Measurements from ENCODE around the gene ENTPD8.
"Not testable (repeated sequence)": the region's sequence is repeated elsewhere in the genome, so short reads cannot be mapped to it uniquely, and the experiment has no call there.

The ENTPD8 gene

GRCh38 chr9:137411260-137411644 is 29.9 kb downstream of the ENTPD8 start:
- H3K4me1 ChIP-seq (ENCODE audit: insufficient read depth, low read length): peaks cover 5% of the 10 kb centered on the region; the same call in 1 of the 2 replicates

GRCh38 chr9:137410891-137411249 is 30.3 kb downstream of the ENTPD8 start:
- Histone ChIP-seq H3K4me1 (ENCODE audit: insufficient read depth, low read length) (peaks cover 5% of the 10 kb centered on the region; the same call in 1 of the 2 replicates), H3K9me3 (ENCODE audit: control insufficient read depth, insufficient read depth, low read length) (no peaks in the 10 kb centered on the region), H3K9ac (ENCODE audit: low read depth, low read length) (no peak overlapping the region), H3K36me3 (ENCODE audit: insufficient read depth, low read length) (no peaks in the 10 kb centered on the region)

More at GRCh38 chr9:137411260-137411644, 29.9 kb downstream of the ENTPD8 start:
- H3K9me3 ChIP-seq (ENCODE audit: control insufficient read depth, insufficient read depth, low read length): no peaks in the 10 kb centered on the region
- no peaks in the 10 kb centered on the region for H3K36me3 ChIP-seq (ENCODE audit: insufficient read depth, low read length)
- H3K9ac ChIP-seq (ENCODE audit: low read depth, low read length): no peak overlapping the region; the same call in 1 of the 2 replicates

DNA sequence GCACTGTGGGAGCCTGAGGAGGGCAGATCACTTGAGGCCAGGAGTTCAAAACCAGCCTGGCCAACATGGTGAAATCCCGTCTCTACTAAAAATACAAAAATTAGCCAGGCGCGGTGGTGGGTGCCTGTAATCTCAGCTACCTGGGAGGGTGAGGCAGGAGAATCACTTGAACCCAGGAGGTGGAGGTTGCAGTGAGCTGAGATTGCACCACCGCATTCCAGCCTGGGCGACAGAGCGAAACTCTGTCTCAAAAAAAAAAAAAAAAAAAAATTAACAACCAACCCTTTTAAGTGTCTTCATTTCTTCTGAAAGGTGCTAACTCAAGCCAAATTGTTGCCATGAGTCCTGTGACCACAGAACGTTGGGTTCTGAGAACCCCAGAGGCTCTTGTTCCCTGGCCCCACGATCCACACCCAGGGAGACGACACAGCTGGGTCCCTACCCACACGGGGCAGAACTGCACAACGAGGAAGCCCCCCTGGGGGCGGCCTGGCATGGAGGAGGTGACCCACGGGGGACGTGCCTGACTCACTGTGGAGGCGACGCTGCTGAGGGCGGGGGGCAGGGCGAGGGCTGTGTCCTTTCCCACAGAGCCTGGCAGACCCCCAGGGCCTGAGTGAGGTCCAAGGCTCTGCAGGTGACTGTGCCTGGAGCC is 30.8 kb downstream of the ENTPD8 start:
- not testable (repeated sequence) for H3K36me3 ChIP-seq (ENCODE audit: insufficient read depth, low read length); H3K9me3 ChIP-seq (ENCODE audit: control insufficient read depth, insufficient read depth, low read length); H3K9ac ChIP-seq (ENCODE audit: low read depth, low read length); H3K4me1 ChIP-seq (ENCODE audit: insufficient read depth, low read length)

DNA sequence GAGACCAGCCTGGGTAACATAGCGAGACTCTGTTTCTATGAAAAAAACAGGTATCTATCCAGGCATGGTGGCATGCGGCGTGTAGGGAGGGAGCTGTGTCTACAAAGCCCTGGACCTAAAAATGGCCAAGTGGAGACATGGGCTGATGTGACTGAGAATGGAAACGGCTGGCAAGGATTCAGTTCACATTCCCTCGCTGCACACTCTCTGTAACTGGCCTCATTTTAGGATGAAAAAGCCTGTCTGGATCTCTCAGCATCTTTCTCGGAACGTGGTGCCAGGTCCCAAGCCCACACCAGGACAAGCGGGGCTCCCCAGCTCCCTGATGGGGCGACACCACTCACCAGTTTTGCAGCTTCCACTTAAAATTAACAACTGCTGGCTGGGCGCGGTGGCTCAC is 31.6 kb downstream of the ENTPD8 start:
- H3K4me1 ChIP-seq (ENCODE audit: insufficient read depth, low read length): peaks cover 5% of the 10 kb centered on the region; the same call in 1 of the 2 replicates
- no peaks in the 10 kb centered on the region for H3K9me3 ChIP-seq (ENCODE audit: control insufficient read depth, insufficient read depth, low read length)
- no peaks in the 10 kb centered on the region for H3K36me3 ChIP-seq (ENCODE audit: insufficient read depth, low read length)
- H3K9ac ChIP-seq (ENCODE audit: low read depth, low read length): no peak overlapping the region

GRCh38 chr9:137408651-137409405 is 32.3 kb downstream of the ENTPD8 start:
- Histone ChIP-seq H3K9me3 (ENCODE audit: control insufficient read depth, insufficient read depth, low read length) (no peaks in the 10 kb centered on the region), H3K4me1 (ENCODE audit: insufficient read depth, low read length) (peaks cover 5% of the 10 kb centered on the region; the same call in 1 of the 2 replicates), H3K9ac (ENCODE audit: low read depth, low read length) (no peak overlapping the region), H3K36me3 (ENCODE audit: insufficient read depth, low read length) (no peaks in the 10 kb centered on the region)

GRCh38 chr9:137407590-137408300 is 33.4 kb downstream of the ENTPD8 start:
- Histone ChIP-seq H3K4me1 (ENCODE audit: insufficient read depth, low read length) (peaks cover 5% of the 10 kb centered on the region; the same call in 1 of the 2 replicates), H3K36me3 (ENCODE audit: insufficient read depth, low read length) (no peaks in the 10 kb centered on the region), H3K9ac (ENCODE audit: low read depth, low read length) (no peak overlapping the region; the same call in 1 of the 2 replicates), H3K9me3 (ENCODE audit: control insufficient read depth, insufficient read depth, low read length) (no peaks in the 10 kb centered on the region)

GRCh38 chr9:137406876-137407589 is 34.1 kb downstream of the ENTPD8 start:
- H3K36me3 ChIP-seq (ENCODE audit: insufficient read depth, low read length): no peaks in the 10 kb centered on the region
- peak overlapping the region; percentile 38; the same call in 1 of the 2 replicates for H3K9ac ChIP-seq (ENCODE audit: low read depth, low read length)
- peaks cover 4% of the 10 kb centered on the region; the same call in 1 of the 2 replicates for H3K4me1 ChIP-seq (ENCODE audit: insufficient read depth, low read length)

GRCh38 chr9:137406085-137406760 is 34.9 kb downstream of the ENTPD8 start:
- Histone ChIP-seq H3K9ac (ENCODE audit: low read depth, low read length) (no peak overlapping the region; the same call in 1 of the 2 replicates), H3K9me3 (ENCODE audit: control insufficient read depth, insufficient read depth, low read length) (no peaks in the 10 kb centered on the region), H3K4me1 (ENCODE audit: insufficient read depth, low read length) (no peaks in the 10 kb centered on the region; the same call in 1 of the 2 replicates), H3K36me3 (ENCODE audit: insufficient read depth, low read length) (no peaks in the 10 kb centered on the region)

More at GRCh38 chr9:137406876-137407589, 34.1 kb downstream of the ENTPD8 start:
- H3K9me3 ChIP-seq (ENCODE audit: control insufficient read depth, insufficient read depth, low read length): no peaks in the 10 kb centered on the region

DNA sequence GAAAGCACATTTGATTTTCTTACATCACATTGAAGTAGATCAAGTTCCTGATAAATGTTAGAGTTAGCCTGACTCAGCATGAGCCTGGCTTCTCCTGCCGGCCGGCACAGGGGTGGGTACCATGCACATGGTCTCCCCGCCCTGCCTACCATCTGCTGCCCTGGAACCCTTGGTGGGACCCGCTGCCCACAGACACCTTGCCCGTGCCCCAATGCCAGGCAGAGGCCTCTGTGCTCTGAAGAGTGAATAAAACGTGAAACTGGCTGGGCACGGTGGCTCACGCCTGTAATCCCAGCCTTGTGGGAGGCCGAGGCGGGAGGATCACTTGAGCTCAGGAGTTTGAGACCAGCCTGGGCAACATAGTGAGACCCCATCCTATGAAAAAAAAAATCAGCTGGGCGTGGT is 35.5 kb downstream of the ENTPD8 start:
- H3K4me1 ChIP-seq (ENCODE audit: insufficient read depth, low read length): no peaks in the 10 kb centered on the region; the same call in 1 of the 2 replicates

DNA sequence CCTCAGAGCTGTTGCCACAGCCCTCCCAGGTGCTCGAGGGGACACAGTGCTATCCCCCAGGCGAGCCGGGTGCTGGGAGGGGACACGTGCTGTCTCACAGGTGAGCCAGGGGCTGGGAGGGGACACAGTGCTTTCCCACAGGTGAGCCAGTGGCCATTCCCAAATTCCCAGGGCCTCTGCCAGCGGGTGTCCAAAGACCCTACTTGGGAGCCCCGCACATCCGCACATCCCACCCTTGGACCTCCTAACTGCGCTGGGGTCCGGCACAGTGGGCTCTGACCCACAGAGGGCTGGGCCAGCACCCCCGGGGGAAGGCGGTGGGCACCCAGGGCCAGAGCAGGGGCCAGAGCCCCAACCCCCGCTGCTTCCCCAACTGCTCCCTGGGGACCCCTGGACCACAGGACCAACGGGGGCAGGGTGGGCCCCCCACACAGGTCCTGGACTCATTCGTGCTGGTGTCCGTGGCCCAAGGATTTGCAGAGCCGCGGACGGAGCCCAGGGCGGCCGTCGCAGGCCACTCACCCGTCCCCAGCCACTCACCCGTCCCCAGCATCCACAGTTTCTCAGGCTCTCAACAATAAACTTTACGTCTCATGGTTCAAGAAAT is 36.1 kb downstream of the ENTPD8 start:
- no peaks in the 10 kb centered on the region for H3K36me3 ChIP-seq (ENCODE audit: insufficient read depth, low read length)
- no peaks in the 10 kb centered on the region for H3K4me1 ChIP-seq (ENCODE audit: insufficient read depth, low read length)
- no peak overlapping the region for H3K9ac ChIP-seq (ENCODE audit: low read depth, low read length)
- H3K9me3 ChIP-seq (ENCODE audit: control insufficient read depth, insufficient read depth, low read length): no peaks in the 10 kb centered on the region

More for the DNA sequence above, 35.5 kb downstream of the ENTPD8 start:
- no peaks in the 10 kb centered on the region for H3K9me3 ChIP-seq (ENCODE audit: control insufficient read depth, insufficient read depth, low read length)
- no peak overlapping the region for H3K9ac ChIP-seq (ENCODE audit: low read depth, low read length)
- no peaks in the 10 kb centered on the region for H3K36me3 ChIP-seq (ENCODE audit: insufficient read depth, low read length)

- H3K36me3 ChIP-seq (ENCODE audit: insufficient read depth, low read length): no peaks in the 10 kb centered on the region
- no peak overlapping the region for H3K9ac ChIP-seq (ENCODE audit: low read depth, low read length)
- no peaks in the 10 kb centered on the region for H3K4me1 ChIP-seq (ENCODE audit: insufficient read depth, low read length)
- no peaks in the 10 kb centered on the region for H3K9me3 ChIP-seq (ENCODE audit: control insufficient read depth, insufficient read depth, low read length)
Observed at GRCh38 chr9:137403269-137403668, 37.9 kb downstream of the ENTPD8 start.

DNA sequence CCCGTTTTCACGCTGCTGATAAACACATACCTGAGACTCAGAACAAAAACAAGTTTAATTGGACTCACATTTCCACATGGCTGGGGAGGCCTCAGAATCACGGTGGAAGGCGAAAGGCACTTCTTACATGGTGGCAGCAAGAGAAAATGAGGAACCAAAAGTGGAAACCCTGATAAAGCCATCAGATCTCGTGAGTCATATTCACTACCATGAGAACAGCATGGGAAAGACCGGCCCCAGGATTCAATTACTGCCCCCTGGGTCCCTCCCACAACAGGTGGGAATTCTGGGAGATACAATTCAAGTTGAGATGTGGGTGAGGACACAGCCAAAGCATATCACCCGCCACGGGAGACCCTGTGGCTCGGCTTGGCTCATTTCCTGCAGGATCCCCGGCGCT is 38.4 kb downstream of the ENTPD8 start:
- no peaks in the 10 kb centered on the region for H3K4me1 ChIP-seq (ENCODE audit: insufficient read depth, low read length)
- H3K36me3 ChIP-seq (ENCODE audit: insufficient read depth, low read length): no peaks in the 10 kb centered on the region
- no peak overlapping the region for H3K9ac ChIP-seq (ENCODE audit: low read depth, low read length)
- no peaks in the 10 kb centered on the region for H3K9me3 ChIP-seq (ENCODE audit: control insufficient read depth, insufficient read depth, low read length)
